Body of pancreas (tissue), 4 donors: ENCODE results near the gene EFR3B.

Source experiments
- POLR2A ChIP-seq, 3 donors: fragments of 450-650 bp; IDR thresholded peaks; one replicate each; pipeline ENCODE4 v1.6.1; 2016; ENCODE audit warnings: antibody characterized with exemption in 3 of 3, mild to moderate bottlenecking in 2 of 3
- TF ChIP-seq, protein P1 (sequence below), 7 experiments: fragments of 450-650 bp in 4 of 7; fragments of 200-600 bp in 3 of 7; sonication (generic) in 3 of 7; IDR thresholded peaks; one replicate each; pipeline ENCODE4 v1.5.1; 2016 to 2019; ENCODE audit warnings: antibody characterized with exemption in 7 of 7

DNA sequence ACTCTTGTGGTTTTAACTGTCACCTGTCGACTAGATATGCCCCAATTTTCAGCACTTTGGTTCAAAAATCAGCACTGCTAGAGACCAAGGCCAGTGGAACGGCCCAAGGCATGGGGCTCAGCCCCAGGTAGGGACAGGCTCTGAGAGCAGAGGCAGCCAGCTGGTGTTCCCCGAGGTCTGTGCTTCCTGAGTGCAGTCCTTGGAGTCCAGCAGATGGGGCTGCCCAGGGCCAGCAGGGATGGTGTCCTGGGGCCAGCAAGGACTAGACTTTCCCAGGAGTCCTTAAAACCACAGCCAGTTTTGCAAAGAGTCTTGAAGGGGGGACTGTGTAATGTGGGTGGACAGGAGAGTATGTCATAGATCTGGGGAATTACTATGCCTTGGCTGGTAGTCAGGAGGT is 70.2 kb downstream of the EFR3B start:
- TF ChIP-seq, protein P1, sequence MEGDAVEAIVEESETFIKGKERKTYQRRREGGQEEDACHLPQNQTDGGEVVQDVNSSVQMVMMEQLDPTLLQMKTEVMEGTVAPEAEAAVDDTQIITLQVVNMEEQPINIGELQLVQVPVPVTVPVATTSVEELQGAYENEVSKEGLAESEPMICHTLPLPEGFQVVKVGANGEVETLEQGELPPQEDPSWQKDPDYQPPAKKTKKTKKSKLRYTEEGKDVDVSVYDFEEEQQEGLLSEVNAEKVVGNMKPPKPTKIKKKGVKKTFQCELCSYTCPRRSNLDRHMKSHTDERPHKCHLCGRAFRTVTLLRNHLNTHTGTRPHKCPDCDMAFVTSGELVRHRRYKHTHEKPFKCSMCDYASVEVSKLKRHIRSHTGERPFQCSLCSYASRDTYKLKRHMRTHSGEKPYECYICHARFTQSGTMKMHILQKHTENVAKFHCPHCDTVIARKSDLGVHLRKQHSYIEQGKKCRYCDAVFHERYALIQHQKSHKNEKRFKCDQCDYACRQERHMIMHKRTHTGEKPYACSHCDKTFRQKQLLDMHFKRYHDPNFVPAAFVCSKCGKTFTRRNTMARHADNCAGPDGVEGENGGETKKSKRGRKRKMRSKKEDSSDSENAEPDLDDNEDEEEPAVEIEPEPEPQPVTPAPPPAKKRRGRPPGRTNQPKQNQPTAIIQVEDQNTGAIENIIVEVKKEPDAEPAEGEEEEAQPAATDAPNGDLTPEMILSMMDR (IDR thresholded peaks at IDR 0.05) = no peak
- TF ChIP-seq POLR2A (IDR thresholded peaks at IDR 0.05) = no peak
